Left ventricle myocardium superior (tissue), 1 donor: ENCODE measurements around the gene GATD1. TPM values are rescaled to one million over a fixed set of nuclear protein-coding genes. Genes with fewer than 3 reads are reported as not detected.

Source experiments
- ATAC-seq: fragments of 200-7000 bp; cut with Tn5 transposase; one replicate; pipeline ENCODE4 v1.9.1; 2020; ENCODE audit warnings: mild to moderate bottlenecking, moderate library complexity
- DNase-seq: peaks from one replicate; pipeline ENCODE4 v3.0.0-alpha.2; 2020
- intact Hi-C: fragments of 100-400 bp; cut with micrococcal nuclease; formaldehyde crosslinking; loops from one replicate; pipeline ENCODE4 v1.11.0; 2022
- total RNA-seq: library from RNA; stranded (reverse); fragmentation: NEBNext Ultra II Directional; extraction: Animal tissue kit (Norgen Biotek cat#: 25700); gene quantifications from one replicate; pipeline ENCODE4 v1.2.1, GENCODE V29; 2021
- donor health status: DM: no; HTN: yes; CAD: no; lungs with severe emphysema.

Gene GATD1
- total RNA-seq, 1 donor from 2014 or later = 23.1 TPM

- ATAC-seq = no peak
- DNase-seq = no peak
- intact Hi-C loops = no loop called here
These were observed 9.2 kb upstream of the GATD1 start for GRCh38 chr11:786235-787083.

GRCh38 chr11:783581-784015 is 6.3 kb upstream of the GATD1 start:
- DNase-seq (peak; percentile 84), ATAC-seq (peak; percentile 81)
- intact Hi-C loops = no loop called here

GRCh38 chr11:782264-783174 is 5.2 kb upstream of the GATD1 start:
- ATAC-seq (no peak), DNase-seq (no peak)

GRCh38 chr11:779955-780532 is 2.8 kb upstream of the GATD1 start:
- DNase-seq (no peak), ATAC-seq (no peak)
- intact Hi-C loops = no loop called here

More at GRCh38 chr11:782264-783174, 5.2 kb upstream of the GATD1 start:
- intact Hi-C loops = no loop called here

GRCh38 chr11:778976-779954 is 2.0 kb upstream of the GATD1 start:
- intact Hi-C loops = no loop called here
- ATAC-seq = no peak
- DNase-seq = no peak

- intact Hi-C loops = no loop called here
- peak; percentile 50 for ATAC-seq
- no peak for DNase-seq
These were observed 563 bp downstream of the GATD1 start for GRCh38 chr11:776561-777287.

- intact Hi-C loops = no loop called here
- ATAC-seq (no peak), DNase-seq (no peak)
These were observed 1.1 kb downstream of the GATD1 start for GRCh38 chr11:776263-776560.

- DNase-seq (no peak), ATAC-seq (no peak)
- intact Hi-C loops = no loop called here
These were observed 2.3 kb downstream of the GATD1 start for GRCh38 chr11:774873-775592.

GRCh38 chr11:773830-774229 is 3.5 kb downstream of the GATD1 start:
- DNase-seq = no peak
- intact Hi-C loops = no loop called here
- ATAC-seq = no peak

GRCh38 chr11:773425-773824 is 3.9 kb downstream of the GATD1 start:
- DNase-seq (no peak), ATAC-seq (no peak)
- intact Hi-C loops = no loop called here

- intact Hi-C loops = no loop called here
- DNase-seq (no peak), ATAC-seq (no peak)
These were observed 4.6 kb downstream of the GATD1 start for GRCh38 chr11:772429-773390.

GRCh38 chr11:771617-772204 is 5.6 kb downstream of the GATD1 start:
- no peak for ATAC-seq
- DNase-seq = no peak
- intact Hi-C loops = no loop called here

GRCh38 chr11:770642-771616 is 6.4 kb downstream of the GATD1 start:
- DNase-seq = no peak
- no peak for ATAC-seq
- intact Hi-C loops = no loop called here

- intact Hi-C loops = no loop called here
- ATAC-seq (no peak), DNase-seq (no peak)
These were observed 7.2 kb downstream of the GATD1 start for GRCh38 chr11:769887-770641.
